BLaER1 treated with 17β-estradiol and CSF1 and Interleukin-3, amounts not matched to agents 10 nM and 100 nM (cell line): ENCODE data around the gene ORC5.

ENCODE experiments used
- H3K27ac ChIP-seq, 11 experiments: shearing (Covaris generic); formaldehyde crosslinking; 2 replicates each; pipeline ENCODE4 v1.8.1; 2022
- H3K27me3 ChIP-seq, 11 experiments: shearing (Covaris generic); formaldehyde crosslinking; 2 replicates each; pipeline ENCODE4 v1.8.1; 2022
- H3K36me3 ChIP-seq, 11 experiments: shearing (Covaris generic); formaldehyde crosslinking; 2 replicates each; pipeline ENCODE4 v1.8.1; 2022
- H3K4me1 ChIP-seq, 10 experiments: shearing (Covaris generic); formaldehyde crosslinking; 2 replicates each; pipeline ENCODE4 v1.8.1; 2022
- H3K4me2 ChIP-seq, 11 experiments: shearing (Covaris generic); formaldehyde crosslinking; 2 replicates each; pipeline ENCODE4 v1.8.1; 2022
- H3K4me3 ChIP-seq, 10 experiments: shearing (Covaris generic); formaldehyde crosslinking; 2 replicates each; pipeline ENCODE4 v1.8.1; 2022
- H3K9ac ChIP-seq, 11 experiments: shearing (Covaris generic); formaldehyde crosslinking; 2 replicates each; pipeline ENCODE4 v1.8.1; 2022
- H3K9me3 ChIP-seq, 11 experiments: shearing (Covaris generic); formaldehyde crosslinking; replicated peaks in 1 of 11; 2 replicates each; pipeline ENCODE4 v1.8.1; 2022
- H4K20me1 ChIP-seq, 11 experiments: shearing (Covaris generic); formaldehyde crosslinking; 2 replicates each; pipeline ENCODE4 v1.8.1; 2022
- Cebpa-rat ChIP-seq, 11 experiments: shearing (Covaris generic); IDR thresholded peaks; 2 replicates each; pipeline ENCODE4 v1.8.1; 2022

Gene ORC5

GRCh38 chr7:104231054-104232046 lies 23.5 kb upstream of the ORC5 start:
- H3K9ac ChIP-seq = no peak overlapping the region; a peak in 1 of 22 replicates
- H3K27me3 ChIP-seq = no peaks in the 10 kb centered on the region
- peaks cover 0 to 7% (median 0%) of the 10 kb centered on the region in 10 experiments; a peak in 2 of 20 replicates for H3K4me1 ChIP-seq
- H4K20me1 ChIP-seq = no peaks in the 10 kb centered on the region
- H3K27ac ChIP-seq = no peak overlapping the region
- no peaks in the 10 kb centered on the region for H3K36me3 ChIP-seq
- no peak overlapping the region for H3K4me3 ChIP-seq
- no peak for TF ChIP-seq Cebpa-rat (IDR thresholded peaks at IDR 0.05)
- H3K4me2 ChIP-seq = peak overlapping the region in 3 of 11 experiments; percentile 4 to 30 (median 5); a peak in 3 of 22 replicates
- no peaks in the 10 kb centered on the region for H3K9me3 ChIP-seq

GRCh38 chr7:104230606-104231005 lies 22.8 kb upstream of the ORC5 start:
- H3K27me3 ChIP-seq = no peaks in the 10 kb centered on the region
- TF ChIP-seq Cebpa-rat (IDR thresholded peaks at IDR 0.05) = no peak
- no peak overlapping the region for H3K27ac ChIP-seq
- no peaks in the 10 kb centered on the region for H3K9me3 ChIP-seq
- no peaks in the 10 kb centered on the region for H4K20me1 ChIP-seq
- H3K4me3 ChIP-seq = no peak overlapping the region
- H3K9ac ChIP-seq = no peak overlapping the region; a peak in 1 of 22 replicates
- H3K4me2 ChIP-seq = peak overlapping the region in 3 of 11 experiments; percentile 4 to 30 (median 5); a peak in 3 of 22 replicates
- H3K4me1 ChIP-seq = peaks cover 0 to 7% (median 0%) of the 10 kb centered on the region in 10 experiments; a peak in 2 of 20 replicates
- no peaks in the 10 kb centered on the region for H3K36me3 ChIP-seq

- TF ChIP-seq Cebpa-rat (IDR thresholded peaks at IDR 0.05) = no peak
- peaks cover 0 to 9% (median 7%) of the 10 kb centered on the region in 10 experiments; a peak in 7 of 20 replicates for H3K4me1 ChIP-seq
- no peaks in the 10 kb centered on the region for H3K36me3 ChIP-seq
- H3K9ac ChIP-seq = no peak overlapping the region
- no peak overlapping the region for H3K4me3 ChIP-seq
- no peaks in the 10 kb centered on the region for H4K20me1 ChIP-seq
- peaks cover 0 to 2% (median 0%) of the 10 kb centered on the region in 11 experiments; a peak in 4 of 22 replicates for H3K9me3 ChIP-seq
- no peaks in the 10 kb centered on the region for H3K27me3 ChIP-seq
- H3K4me2 ChIP-seq = no peak overlapping the region
- no peak overlapping the region for H3K27ac ChIP-seq
Observed at GRCh38 chr7:104228442-104228841, 20.6 kb upstream of the ORC5 start.

- Histone ChIP-seq H3K36me3 (no peaks in the 10 kb centered on the region), H4K20me1 (no peaks in the 10 kb centered on the region), H3K4me1 (peaks cover 0 to 9% (median under 1%) of the 10 kb centered on the region in 10 experiments; a peak in 7 of 20 replicates), H3K9me3 (peaks cover 0 to 12% (median 8%) of the 10 kb centered on the region in 11 experiments; a peak in 15 of 22 replicates), H3K27me3 (no peaks in the 10 kb centered on the region), H3K27ac (no peak overlapping the region), H3K9ac (no peak overlapping the region), H3K4me3 (no peak overlapping the region), H3K4me2 (no peak overlapping the region)
- TF ChIP-seq Cebpa-rat (IDR thresholded peaks at IDR 0.05) = no peak
Observed at GRCh38 chr7:104225451-104225850, 17.6 kb upstream of the ORC5 start.

- no peak overlapping the region for H3K4me3 ChIP-seq
- H3K27me3 ChIP-seq = no peaks in the 10 kb centered on the region
- H3K4me2 ChIP-seq = no peak overlapping the region
- no peak overlapping the region for H3K9ac ChIP-seq
- no peaks in the 10 kb centered on the region for H4K20me1 ChIP-seq
- no peaks in the 10 kb centered on the region for H3K36me3 ChIP-seq
- peaks cover under 1 to 10% (median 7%) of the 10 kb centered on the region in 11 experiments; a peak in 15 of 22 replicates for H3K9me3 ChIP-seq
- no peaks in the 10 kb centered on the region for H3K4me1 ChIP-seq
- no peak overlapping the region for H3K27ac ChIP-seq
- TF ChIP-seq Cebpa-rat (IDR thresholded peaks at IDR 0.05) = no peak
Observed at GRCh38 chr7:104217620-104218019, 9.8 kb upstream of the ORC5 start.

- Histone ChIP-seq H3K4me3 (no peak overlapping the region), H3K9me3 (peaks cover 0 to 5% (median 0%) of the 10 kb centered on the region in 11 experiments; a peak in 2 of 22 replicates), H4K20me1 (peaks cover 0 to 11% (median 0%) of the 10 kb centered on the region in 11 experiments; a peak in 1 of 22 replicates), H3K9ac (no peak overlapping the region), H3K27ac (no peak overlapping the region), H3K4me2 (peak overlapping the region in 1 of 11 experiments; percentile 85; a peak in 4 of 22 replicates), H3K27me3 (no peaks in the 10 kb centered on the region), H3K4me1 (peaks cover 20 to 25% (median 23%) of the 10 kb centered on the region in 10 experiments), H3K36me3 (peaks cover 0 to 12% (median 1%) of the 10 kb centered on the region in 11 experiments; a peak in 14 of 22 replicates)
- TF ChIP-seq Cebpa-rat (IDR thresholded peaks at IDR 0.05) = no peak
Observed at GRCh38 chr7:104209063-104209462, 1.2 kb upstream of the ORC5 start.

GRCh38 chr7:104208421-104208780 lies 588 bp upstream of the ORC5 start:
- H3K27me3 ChIP-seq = no peaks in the 10 kb centered on the region
- H3K9ac ChIP-seq = peak overlapping the region; percentile 78 to 93 (median 89)
- peaks cover 6 to 18% (median 8%) of the 10 kb centered on the region in 11 experiments; a peak in 21 of 22 replicates for H3K36me3 ChIP-seq
- peaks cover 0 to 11% (median 0%) of the 10 kb centered on the region in 11 experiments; a peak in 1 of 22 replicates for H4K20me1 ChIP-seq
- peak overlapping the region; percentile 75 to 93 (median 82) for H3K4me3 ChIP-seq
- peaks cover 0 to 5% (median 0%) of the 10 kb centered on the region in 11 experiments; a peak in 2 of 22 replicates for H3K9me3 ChIP-seq
- H3K27ac ChIP-seq = peak overlapping the region; percentile 78 to 92 (median 89)
- no peak for TF ChIP-seq Cebpa-rat (IDR thresholded peaks at IDR 0.05)
- peak overlapping the region; percentile 73 to 96 (median 90) for H3K4me2 ChIP-seq
- peaks cover 20 to 25% (median 23%) of the 10 kb centered on the region in 10 experiments for H3K4me1 ChIP-seq

GRCh38 chr7:104207348-104207730 lies 474 bp downstream of the ORC5 start:
- Histone ChIP-seq H3K27me3 (no peaks in the 10 kb centered on the region), H3K36me3 (peaks cover 17 to 29% (median 19%) of the 10 kb centered on the region in 11 experiments), H3K27ac (peak overlapping the region; percentile 78 to 92 (median 89); a peak in 21 of 22 replicates)

More at GRCh38 chr7:104207348-104207730, 474 bp downstream of the ORC5 start:
- TF ChIP-seq Cebpa-rat (IDR thresholded peaks at IDR 0.05) = no peak
- peak overlapping the region; percentile 84 to 98 (median 91) for H3K4me2 ChIP-seq
- peaks cover 0 to 11% (median 0%) of the 10 kb centered on the region in 11 experiments; a peak in 1 of 22 replicates for H4K20me1 ChIP-seq
- H3K4me3 ChIP-seq = peak overlapping the region; percentile 75 to 93 (median 82)
- H3K9ac ChIP-seq = peak overlapping the region; percentile 78 to 93 (median 89)
- H3K9me3 ChIP-seq = peaks cover 0 to 5% (median 0%) of the 10 kb centered on the region in 11 experiments; a peak in 4 of 22 replicates
- peaks cover 20 to 25% (median 23%) of the 10 kb centered on the region in 10 experiments for H3K4me1 ChIP-seq
